ENCODE data around the gene RRP36.
"Not testable (repeated sequence)": the region's sequence is repeated elsewhere in the genome, so short reads cannot be mapped to it uniquely, and the experiment has no call there.

RRP36 gene

DNA sequence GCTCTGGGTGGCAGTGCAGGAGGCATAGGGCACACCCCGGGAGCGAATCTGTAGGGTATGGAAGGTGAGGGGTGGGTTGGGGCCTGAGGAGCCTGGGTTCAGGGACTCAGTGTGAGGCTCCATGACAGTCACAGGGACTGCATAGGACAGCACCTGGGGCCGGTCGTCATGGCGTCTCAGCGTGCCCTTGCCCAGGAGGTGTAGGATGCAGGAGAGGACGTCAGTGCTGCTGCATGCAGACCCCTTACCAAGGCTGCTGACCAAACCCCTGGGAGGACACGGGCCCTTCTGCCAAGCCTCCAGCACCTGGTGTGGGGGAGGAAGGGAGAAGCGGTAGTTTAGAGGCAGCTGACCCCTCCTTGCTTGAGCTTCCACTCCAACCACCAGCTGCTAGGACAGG lies 16.3 kb downstream of the RRP36 start:
- DNase-seq (ENCODE audit: low read depth) = no peak

DNA sequence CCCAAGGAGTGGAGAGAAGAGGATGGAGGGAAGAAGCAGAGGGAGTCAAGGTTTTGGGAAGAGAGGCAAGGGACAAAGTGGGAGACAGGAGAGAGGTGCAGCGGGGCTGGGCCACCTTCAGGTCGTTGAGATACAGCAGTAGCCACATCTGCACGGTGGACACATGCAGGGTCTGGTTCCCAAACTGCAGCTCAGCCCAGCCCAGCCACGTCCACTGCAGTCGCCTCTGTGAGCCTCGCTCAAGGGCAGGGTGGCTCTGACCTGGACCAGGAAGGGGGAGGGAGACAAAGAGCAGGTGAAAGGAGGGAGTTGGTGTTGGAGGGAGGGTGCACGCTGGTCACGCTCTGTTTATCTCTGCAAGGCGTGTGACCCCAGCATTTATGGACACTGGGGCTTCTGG lies 17.3 kb downstream of the RRP36 start:
- DNase-seq (ENCODE audit: low read depth) = no peak

DNA sequence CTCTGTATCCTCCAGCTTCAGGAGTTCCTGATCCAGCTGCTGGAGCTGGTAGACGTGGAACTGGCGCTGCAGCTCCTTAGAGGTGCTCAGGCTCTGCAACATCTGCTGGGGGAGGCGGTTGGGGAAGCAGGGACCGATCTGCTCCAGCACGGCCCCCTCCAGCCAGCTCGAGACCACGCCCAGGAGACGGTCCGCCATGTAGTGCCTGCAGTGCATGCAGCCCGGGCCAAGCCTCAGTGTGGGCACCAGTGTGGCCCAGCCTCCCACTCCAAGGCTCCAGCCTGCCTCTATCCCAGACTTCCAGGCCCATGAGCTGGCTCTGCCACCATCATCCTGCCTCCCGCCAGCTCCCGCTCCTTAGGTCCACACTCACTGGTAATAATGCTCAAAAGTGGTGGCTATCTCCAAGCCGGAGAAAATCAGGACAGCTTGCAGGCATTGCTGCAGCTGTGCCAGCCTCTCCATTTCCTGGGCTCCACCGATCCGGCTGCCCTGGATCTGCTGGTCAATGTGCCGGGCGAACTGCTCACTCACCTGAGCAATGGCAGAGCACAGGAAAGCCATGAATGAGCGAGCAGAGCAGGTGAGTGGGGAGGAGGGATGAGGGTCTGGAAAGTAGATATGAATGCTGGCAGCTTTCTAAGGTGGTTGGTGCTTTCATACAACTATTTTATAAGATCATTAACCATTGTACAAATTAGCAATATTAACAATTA lies 19.3 kb downstream of the RRP36 start:
- DNase-seq (ENCODE audit: low read depth) = no peak

DNA sequence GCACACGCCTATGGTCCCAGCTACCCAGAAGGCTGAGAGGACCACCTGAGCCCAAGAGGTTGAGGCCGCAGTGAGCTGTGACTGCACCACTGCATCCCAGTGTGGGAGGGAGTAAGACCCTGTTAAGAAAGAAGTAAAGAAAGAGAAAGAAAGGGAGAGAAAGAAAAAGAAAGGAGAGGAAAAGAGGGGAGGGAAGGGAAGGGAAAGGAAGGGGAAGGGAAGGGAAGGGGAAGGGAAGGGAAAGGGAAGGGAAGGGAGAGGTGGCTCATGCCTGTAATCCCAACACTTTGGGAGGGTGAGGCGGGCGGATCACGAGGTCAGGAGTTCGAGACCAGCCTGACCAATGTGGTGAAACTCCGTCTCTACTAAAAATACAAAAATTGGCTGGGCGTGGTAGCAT lies 20.1 kb downstream of the RRP36 start:
- DNase-seq (ENCODE audit: low read depth) = not testable (repeated sequence)

DNA sequence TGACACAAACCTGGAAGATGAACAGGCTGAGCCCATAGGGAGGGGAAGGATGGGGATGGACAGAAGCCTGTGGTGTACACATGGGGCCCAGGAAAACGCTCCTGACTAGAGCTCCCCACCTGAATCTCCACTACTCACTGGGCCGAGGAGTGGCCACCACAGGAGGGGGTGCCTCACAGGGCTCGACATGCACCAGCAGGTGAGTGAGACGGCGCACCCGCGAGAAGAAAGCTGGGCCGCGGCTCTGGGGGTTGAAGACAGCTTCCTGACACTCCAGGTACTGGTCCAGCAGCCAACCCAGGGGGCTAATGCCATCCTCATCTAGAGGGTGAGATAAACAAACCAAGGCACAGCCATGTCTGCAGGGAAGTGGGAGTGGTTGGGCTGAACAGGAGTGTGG lies 21.9 kb downstream of the RRP36 start:
- no peak for DNase-seq (ENCODE audit: low read depth)

DNA sequence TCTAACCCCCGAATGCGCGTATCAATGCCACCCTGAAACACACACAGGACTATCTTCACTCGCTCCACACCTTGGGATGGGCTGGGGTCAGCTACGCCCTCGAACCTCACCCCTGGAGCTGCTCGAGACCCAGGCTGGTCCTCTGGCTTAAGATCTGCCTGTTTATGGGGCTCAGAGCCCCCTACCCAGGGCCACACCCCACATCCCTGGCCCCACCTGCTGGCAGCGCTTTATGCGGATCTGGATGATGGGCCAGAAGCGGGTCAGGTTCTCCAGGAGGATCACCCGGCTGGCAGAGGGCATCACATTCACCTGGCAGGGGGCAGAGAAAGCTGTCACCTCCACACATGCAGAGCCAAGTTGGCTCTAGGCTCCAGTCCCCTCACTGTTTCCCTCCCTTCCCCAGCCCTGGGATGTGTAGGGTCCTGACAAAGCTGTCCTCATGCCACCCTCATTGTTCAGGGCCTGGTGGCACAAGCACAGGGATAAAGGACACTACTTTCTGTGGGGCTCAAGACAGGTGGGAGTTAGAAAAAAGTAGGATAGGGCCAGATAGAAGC lies 24.0 kb downstream of the RRP36 start:
- DNase-seq (ENCODE audit: low read depth) = no peak

DNA sequence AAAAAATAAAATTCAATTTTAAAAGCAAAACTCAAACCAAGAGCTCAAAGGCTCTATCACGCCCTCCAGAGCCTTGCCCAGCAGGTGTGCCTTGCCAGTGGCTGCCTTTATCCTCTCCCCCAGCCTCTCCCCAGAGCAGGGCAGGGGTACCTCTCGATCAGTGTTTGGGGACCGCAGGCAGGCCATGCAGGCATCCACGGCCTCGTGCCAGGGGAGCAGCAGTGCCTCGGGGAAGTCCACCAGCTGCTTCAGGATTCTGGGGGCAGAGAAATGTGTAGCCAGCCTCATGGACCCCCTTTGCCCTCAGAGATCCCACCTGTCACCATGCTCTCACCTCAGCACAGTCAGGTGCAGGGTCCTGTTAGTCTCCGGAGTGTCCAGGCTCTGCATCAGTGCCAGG lies 26.6 kb downstream of the RRP36 start:
- DNase-seq (ENCODE audit: low read depth) = no peak

DNA sequence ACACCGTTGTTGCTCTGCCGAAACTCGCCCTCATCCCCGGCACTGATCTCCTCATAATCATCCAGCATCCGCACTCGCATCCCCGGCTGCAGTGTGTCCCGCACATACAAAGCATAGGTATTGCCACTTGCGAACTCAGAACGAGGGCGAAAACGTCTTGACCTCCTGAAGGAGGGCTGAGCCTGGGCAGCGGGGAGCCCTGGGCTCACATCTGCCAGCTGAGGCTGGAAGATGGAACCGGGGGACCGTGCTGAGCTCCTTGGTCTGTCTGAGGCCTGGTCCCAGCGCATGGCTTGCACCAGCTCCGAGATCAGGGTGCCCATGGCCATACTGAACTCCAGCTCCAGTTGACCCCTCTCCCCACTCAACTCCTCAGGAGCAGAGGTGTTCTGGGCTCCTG lies 29.6 kb downstream of the RRP36 start:
- no peak for DNase-seq (ENCODE audit: low read depth)

DNA sequence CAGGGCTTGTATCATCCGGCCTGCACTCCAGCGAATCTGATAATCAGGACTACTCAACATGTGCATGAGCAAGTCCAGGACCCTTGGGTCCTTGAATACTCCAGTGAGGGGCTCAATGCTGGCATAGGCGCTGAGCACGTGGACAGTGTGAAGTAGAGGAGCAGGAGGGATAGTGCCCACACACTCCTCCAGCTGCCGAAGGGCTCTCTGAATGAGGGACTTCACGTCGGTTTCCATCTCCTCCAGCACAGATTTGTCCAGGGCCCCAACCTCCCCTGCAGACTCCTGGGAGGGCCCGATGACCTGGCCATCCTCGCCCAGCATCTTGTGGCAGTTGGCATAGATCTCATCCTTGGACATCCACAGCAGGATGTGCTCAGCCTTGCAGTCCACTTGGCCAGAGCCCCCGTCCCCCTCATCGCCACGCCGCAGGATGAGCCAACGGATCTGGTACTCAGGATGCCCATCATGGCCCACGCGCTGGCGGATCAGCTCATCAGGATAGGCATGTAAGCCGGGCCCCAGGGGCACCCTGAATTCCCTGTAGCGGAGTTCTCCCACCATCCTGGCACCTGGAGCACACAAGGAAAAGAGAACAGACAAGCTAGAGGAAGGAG lies 30.9 kb downstream of the RRP36 start:
- DNase-seq (ENCODE audit: low read depth) = no peak

DNA sequence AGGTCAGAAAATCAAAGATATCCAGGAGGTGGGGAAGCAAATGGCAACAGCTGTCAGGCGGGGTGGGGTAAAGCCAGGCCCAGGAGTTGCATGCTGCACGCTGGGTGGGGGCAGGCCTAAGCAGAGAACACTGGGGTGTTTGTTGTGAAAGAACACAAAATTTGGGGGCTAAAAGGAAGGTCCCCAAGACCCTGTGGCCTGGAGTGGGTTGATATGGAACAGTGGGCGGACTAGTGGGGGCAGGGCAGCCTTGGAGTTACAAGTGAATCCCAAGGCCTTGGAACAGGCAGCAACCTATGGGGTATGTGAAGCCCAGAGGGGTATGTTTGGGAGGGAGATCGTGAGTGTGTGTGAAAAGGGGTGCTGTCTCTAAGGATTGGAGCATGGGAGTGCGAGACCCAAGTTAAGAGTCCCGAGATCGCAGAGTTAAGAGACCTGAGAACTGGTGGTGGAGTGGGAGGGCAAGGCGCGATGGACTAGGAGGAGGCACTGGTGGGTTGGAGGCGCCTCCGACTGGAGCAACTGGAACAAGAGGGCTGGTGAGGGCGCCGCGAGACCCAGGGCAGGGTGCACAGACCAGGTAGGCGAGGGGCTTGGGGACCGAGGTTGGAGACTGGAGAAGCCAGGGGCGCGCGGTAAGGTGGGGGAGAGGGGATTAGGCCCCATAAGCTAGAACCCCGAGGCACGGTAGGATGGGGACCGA lies 31.6 kb downstream of the RRP36 start:
- no peak for DNase-seq (ENCODE audit: low read depth)

DNA sequence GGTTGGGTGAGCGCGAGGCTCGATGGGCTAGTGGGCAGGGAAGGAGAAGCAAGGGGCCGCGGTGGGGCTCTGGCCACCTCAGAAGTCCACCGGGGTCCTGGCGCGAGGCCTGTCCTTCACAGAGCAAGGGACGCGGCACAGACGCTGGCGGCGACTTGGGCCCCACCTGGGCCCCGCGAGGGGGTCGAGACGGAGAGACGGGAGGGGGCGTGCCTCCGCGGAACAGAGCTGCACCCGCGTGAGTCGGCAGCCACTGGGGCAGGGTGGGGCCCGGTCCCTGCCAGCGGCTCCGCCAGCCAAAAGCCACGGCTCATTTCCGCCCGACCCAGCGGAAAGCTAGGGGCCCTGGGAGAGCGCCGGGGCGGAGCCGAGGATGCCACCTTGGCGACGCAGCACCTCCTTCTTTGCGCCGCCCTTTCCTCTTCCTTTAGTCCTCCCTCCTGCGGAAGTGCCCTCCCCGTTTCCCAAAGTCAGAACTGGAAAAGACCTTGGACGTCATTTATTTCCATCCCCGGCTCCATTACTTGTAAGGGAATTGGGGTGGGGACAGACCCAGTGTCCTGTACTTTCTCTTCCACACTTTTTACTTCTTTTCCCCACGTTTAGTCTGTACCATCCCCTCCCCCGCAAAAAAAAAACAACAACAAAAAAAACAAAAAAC lies 32.3 kb downstream of the RRP36 start, which contains the start of gene CUL7:
Gene CUL7 (minus strand): TSS at position 307 of the 661 bp plus-strand sequence. CDS start 1,063 bp downstream, outside the sequence.
- DNase-seq (ENCODE audit: low read depth) = peak; percentile 89

DNA sequence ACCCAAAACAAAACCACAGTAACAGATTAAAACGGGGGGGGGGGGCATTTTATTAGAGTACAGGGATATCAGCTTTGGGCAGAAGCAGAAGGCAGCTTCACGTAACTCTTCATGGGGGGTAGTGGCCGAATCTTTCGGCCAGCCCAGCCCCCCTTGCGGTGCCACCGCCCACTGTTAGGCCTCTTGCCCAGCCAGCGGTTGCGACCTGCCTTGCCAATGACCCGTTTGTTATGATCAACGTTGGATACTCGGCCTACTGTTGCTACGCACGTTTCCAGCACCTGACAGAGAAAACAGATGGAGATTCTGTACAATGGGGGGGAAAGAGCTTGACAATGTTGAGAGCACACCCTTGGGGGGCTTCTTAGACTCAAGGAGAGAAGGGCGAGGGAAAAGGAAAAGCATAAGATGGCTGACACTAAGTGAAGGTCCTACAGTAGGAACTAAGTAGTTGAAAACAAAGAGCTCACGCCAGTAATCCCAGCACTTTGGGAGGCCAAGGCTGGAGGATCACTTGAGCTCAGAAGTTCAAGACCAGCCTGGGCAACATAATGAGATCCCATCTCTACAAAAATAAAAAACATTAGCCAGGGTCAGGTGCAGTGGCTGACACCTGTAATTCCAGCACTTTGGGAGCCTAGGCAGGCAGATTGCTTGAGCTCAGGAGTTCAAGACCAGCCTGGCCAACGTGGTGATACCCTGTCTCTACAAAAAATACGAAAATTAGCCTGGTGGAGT lies 33.0 kb downstream of the RRP36 start:
- no peak for DNase-seq (ENCODE audit: low read depth)

DNA sequence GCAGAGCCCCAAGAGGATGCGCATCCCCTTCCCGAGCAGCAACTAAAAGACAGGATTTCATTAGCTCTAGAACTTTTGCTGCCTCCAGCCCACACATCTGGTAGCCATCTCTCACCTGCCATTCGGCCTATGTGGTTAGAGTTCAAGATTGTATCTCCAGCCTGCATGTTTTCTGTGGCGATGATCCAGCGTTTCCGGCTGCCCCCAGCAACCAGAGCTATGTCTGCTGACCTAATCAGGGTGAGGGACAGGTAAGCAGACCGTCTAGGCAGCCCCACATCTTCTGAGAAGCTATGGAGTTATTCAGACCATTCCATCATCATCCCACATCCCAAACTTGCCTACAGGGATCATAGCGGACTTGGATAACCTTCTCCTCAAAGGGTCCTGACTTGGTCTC lies 34.5 kb downstream of the RRP36 start:
- DNase-seq (ENCODE audit: low read depth) = no peak

DNA sequence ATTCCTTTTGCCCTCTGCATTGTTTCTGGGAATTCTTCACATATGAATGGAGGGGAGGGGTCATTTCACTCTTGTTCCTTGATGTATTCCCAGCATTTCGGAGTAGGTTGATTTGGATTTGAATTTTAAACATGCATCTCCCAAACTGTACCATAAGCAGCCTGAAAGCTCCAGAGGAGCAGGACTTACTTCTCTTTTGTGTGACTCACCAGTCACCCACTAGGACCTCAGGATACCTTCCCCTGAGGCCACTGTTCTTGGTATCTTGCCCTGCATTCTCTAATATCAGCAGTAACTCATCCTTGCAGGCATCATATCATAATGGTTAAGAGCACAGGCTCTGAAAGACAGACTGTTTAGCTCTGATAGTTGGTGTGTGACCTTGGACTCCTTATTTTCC lies 37.1 kb downstream of the RRP36 start:
- no peak for DNase-seq (ENCODE audit: low read depth)

DNA sequence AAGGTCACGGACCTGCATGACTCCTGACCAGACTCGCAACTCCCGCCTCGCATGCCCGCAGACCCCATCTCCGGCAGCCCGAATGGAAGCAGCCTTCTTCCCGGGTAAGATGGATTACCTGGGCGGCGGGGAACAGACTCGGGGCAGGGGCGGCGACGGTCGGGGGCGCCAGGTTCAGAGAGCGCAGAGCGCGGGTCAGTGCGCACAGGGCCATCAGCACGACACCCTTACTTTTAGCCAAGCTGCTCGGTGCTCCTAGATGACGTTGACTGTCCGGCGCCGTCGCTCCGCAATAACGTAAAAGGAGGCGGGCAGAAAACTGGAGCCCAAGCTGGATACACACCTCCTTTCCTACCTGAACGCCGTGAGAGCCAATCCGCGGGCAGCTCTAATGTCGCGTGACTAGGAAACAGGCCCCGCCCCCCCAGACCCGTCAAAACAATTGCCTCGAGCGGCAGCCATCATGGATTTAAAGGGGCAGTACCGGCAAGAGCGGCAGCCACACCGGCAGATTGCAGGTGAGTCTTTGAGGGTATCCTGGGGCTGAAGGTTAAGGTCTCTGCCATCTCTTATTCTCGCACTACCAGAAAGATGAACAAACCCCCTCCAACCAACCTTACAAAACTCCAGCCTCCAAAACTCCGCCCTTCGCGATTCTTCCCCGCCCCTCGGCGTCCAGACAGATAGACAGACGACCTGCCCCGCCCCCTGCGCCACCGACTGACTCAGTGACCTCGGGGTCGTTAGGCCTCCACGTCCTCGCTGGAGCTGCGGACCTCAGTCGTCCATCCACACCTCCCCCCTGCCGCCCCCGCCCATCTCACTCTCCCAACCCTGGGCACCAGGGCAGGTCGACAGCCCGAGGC lies 38.0 kb downstream of the RRP36 start, which contains the start of the genes KLC4 and MRPL2:
Gene KLC4 (plus strand): TSS at position 464 of the 866 bp plus-strand sequence. CDS start 1,705 bp downstream, outside the sequence.
Gene MRPL2 (minus strand): TSS at position 267 of the 866 bp plus-strand sequence. CDS start 53 bp downstream, at position 214.
- peak; percentile 96 for DNase-seq (ENCODE audit: low read depth)

DNA sequence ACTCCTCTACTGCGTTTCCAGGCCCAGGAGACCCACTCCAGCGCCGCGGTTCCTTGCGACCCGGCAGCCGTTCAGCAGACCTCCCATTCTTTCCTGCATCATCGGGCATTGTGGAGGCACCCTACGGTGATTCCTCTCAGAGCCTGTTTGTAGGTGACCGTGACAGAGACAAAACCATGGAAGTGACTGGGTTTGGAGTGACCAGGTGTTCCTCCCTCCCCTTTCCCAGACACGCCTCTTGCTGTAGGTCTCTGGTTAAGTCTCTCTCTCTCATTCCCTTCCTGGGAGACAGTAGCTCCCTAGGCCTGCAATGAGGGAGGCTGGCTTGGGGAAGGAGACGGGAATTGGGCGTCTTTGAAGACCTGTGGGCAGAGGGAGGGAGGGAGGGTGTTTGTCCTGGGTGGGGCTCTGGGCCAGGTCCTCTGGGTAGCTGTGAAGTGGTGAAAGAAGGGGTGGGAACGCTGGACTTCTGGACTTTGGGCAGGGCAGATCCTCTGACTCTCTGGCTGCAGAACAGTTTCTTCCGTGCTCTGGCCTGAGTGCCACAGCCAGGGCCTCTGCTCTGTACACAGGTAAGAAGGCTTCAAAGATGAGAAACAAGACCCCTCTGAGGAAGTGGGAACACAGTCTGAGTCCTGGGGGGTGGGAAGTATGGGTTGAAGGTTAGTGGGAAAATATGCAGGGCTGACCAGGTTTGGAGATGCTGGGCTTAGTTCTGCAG lies 38.8 kb downstream of the RRP36 start:
- no peak for DNase-seq (ENCODE audit: low read depth)

DNA sequence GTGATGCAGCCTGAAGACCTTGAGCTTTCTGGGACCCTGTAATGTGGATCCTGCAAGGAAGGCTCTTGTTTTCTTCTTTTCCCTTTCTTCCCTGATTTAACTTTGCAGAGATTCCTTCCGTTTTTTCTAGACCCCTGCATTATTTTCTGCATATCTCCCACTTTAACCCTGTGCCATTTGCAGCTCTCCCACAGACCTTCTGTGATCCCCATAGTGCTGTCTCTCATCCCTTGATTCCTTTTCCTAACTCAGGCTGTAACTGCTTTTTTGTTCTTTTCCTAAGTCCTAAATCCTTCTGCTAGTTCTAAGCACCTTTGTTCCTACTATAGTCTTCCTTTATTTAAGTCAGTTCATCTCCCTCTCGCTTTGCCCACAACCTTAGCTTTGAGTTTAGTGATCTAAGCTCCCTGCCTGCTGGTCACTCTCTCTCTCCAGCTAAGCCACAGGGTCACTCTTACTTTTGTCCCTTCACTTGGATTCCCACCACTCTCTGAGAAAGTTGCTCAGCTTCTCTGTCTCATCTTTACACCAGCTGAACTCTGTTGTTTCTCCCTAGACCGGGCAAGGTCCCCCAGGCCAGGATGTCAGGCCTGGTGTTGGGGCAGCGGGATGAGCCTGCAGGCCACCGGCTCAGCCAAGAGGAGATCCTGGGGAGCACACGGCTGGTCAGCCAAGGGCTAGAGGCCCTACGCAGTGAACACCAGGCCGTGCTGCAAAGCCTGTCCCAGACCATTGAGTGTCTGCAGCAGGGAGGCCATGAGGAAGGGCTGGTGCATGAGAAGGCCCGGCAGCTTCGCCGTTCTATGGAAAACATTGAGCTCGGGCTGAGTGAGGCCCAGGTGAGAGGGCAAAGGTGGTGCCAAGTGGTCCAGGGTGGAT lies 39.6 kb downstream of the RRP36 start:
- no peak for DNase-seq (ENCODE audit: low read depth)

DNA sequence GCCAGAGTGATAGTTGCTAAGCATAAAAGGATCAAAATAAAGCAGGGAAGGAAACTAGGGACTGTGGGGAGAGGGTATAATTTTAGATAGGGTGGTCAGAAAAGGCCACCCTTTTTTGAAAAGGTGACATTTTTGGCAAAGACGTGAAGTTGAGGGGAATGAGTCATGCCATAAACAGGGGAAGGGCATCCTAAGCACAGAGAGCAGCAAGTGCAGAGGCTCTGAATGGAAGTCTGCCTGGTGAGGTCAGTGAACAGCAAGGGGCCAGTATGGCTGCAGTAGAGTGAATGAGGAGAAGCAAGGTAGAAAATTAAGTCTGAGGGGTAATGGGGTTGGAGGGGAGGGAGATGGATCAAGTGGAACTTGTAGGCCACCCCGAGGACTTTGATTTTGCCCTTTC lies 40.4 kb downstream of the RRP36 start:
- DNase-seq (ENCODE audit: low read depth) = no peak

DNA sequence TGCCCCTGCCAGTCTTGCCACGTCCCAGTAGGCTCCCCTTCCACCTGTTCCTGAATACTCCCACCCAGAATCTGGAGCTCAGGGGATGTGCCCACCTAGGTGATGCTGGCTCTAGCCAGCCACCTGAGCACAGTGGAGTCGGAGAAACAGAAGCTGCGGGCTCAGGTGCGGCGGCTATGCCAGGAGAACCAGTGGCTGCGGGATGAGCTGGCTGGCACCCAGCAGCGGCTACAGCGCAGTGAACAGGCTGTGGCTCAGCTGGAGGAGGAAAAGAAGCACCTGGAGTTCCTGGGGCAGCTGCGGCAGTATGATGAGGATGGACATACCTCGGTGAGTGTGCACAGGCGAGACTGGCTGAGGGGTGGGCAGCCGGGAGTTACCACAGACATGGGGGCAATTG lies 41.4 kb downstream of the RRP36 start:
- no peak for DNase-seq (ENCODE audit: low read depth)

Data from activated T-cell treated with anti-CD3 and anti-CD28 coated beads for 24 hours (primary cell).